Tibial artery (tissue), 4 donors: ENCODE results near the gene SAMD4A.

Experiments
- DNase-seq, 2 donors: peaks; one replicate each; pipeline ENCODE4 v3.0.0-alpha.2; 2019
- H3K27ac ChIP-seq, 2 donors: fragments of 200-600 bp; sonication (generic) in 1 of 2; 1 replicate in 1 of 2; 2 replicates in 1 of 2; pipeline ENCODE4 v1.5.1; 2018 to 2019; ENCODE audit warnings: mild to moderate bottlenecking in 1 of 2
- H3K27me3 ChIP-seq, 2 donors: fragments of 200-600 bp; sonication (generic) in 1 of 2; one replicate each; pipeline versions ENCODE4 v1.5.1 to v1.6.0; 2016 to 2019
- H3K36me3 ChIP-seq, 3 donors: fragments of 200-600 bp; sonication (generic) in 2 of 3; one replicate each; pipeline ENCODE4 v1.5.1; 2016 to 2019; ENCODE audit warnings: mild to moderate bottlenecking in 2 of 3
- H3K4me1 ChIP-seq, 4 donors: fragments of 200-600 bp; sonication (generic) in 2 of 4; 1 replicate in 3 of 4; 2 replicates in 1 of 4; pipeline ENCODE4 v1.5.1; 2016 to 2019
- H3K4me3 ChIP-seq, 2 donors: fragments of 200-600 bp; sonication (generic) in 1 of 2; 1 replicate in 1 of 2; 2 replicates in 1 of 2; pipeline ENCODE4 v1.5.1; 2018 to 2019; ENCODE audit warnings: mild to moderate bottlenecking in 2 of 2
- H3K9me3 ChIP-seq, 3 donors: fragments of 200-600 bp; sonication (generic) in 1 of 3; one replicate each; pipeline ENCODE4 v1.5.1; 2016 to 2019
- CTCF ChIP-seq, 2 experiments: fragments of 200-600 bp in 1 of 2; fragments of 450-650 bp in 1 of 2; IDR thresholded peaks; one replicate each; pipeline ENCODE4 v1.5.1; 2017 to 2019; ENCODE audit warnings: antibody characterized with exemption in 2 of 2, mild to moderate bottlenecking in 1 of 2, moderate library complexity in 1 of 2
- intact Hi-C: fragments of 100-400 bp; cut with DNase I; formaldehyde crosslinking; loops from one replicate; pipeline ENCODE4 v1.15.0; 2023; ENCODE audit warnings: low total_unique reads

SAMD4A gene

DNA sequence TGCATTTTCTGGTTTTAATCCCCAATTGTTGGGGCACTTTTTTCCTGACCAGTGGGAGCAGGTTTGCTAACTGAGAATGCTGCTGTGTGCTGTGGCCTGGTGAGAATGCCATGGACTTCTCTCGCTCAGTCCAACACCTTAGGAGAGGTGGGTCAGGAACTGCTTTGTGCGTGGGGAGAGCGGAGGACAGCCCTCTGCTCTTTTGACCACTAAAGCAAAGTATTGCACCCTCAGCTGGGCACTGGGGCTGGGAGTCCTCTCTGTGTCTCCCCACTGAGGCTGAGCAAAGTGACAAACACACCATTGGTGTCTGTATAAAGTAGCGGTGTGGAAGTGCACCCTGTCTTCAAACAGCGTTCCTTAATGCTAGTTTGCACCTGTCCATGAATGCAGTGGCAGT lies 136.2 kb downstream of the SAMD4A start:
- Histone ChIP-seq H3K27me3 (no peaks in the 10 kb centered on the region), H3K4me3 (no peak overlapping the region), H3K9me3 (no peaks in the 10 kb centered on the region), H3K27ac (no peak overlapping the region), H3K4me1 (peaks cover 0 to 68% (median 26%) of the 10 kb centered on the region in 4 donors), H3K36me3 (peaks cover 0 to 12% (median 4%) of the 10 kb centered on the region in 3 donors)
- TF ChIP-seq CTCF (IDR thresholded peaks at IDR 0.05): no peak
- DNase-seq: no peak
- intact Hi-C loops: no loop called here

DNA sequence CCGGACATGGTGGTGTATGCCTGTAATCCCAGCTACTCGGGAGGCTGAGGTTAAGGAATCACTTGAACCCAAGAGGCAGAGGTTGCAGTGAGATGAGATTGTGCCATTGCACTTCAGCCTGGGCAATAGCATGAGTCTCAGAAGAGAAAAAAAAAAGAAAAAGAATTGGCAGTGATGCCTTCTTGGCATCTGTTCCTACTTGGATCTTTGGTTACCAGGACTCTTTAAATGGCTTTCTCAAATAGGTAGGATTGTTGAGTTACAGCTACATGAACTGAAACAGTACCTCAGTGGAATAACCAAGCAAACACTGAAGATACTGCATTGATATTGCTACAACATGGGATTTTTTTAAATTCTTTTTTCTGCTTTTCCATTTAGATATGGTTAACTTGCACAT lies 136.8 kb downstream of the SAMD4A start:
- Histone ChIP-seq H3K4me1 (peaks cover 0 to 68% (median 28%) of the 10 kb centered on the region in 4 donors), H3K27me3 (no peaks in the 10 kb centered on the region), H3K9me3 (no peaks in the 10 kb centered on the region), H3K36me3 (peaks cover 0 to 12% (median 4%) of the 10 kb centered on the region in 3 donors), H3K27ac (no peak overlapping the region), H3K4me3 (no peak overlapping the region)
- DNase-seq: no peak
- intact Hi-C loops: no loop called here
- no peak for TF ChIP-seq CTCF (IDR thresholded peaks at IDR 0.05)

DNA sequence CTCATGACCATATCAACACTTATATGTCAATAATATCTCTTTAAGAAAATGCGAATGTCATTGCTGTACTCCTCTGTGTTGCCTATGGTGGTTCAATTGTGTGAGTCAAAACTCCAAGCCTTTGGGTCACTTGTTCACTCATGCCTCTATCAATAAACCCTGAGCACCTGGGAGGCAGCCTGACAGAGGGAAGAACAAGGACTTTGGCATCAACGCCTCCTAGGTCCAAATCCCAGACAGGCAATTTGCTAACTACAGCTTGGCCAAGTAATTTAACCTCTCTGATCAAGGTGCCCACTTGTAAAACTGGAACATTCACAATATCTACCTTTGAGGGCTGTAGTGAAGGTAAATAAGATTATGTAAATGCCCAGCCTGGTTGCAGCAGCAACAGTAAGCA lies 137.8 kb downstream of the SAMD4A start:
- DNase-seq: no peak
- TF ChIP-seq CTCF (IDR thresholded peaks at IDR 0.05): no peak
- intact Hi-C loops: no loop called here
- Histone ChIP-seq H3K27ac (no peak overlapping the region), H3K9me3 (no peaks in the 10 kb centered on the region), H3K36me3 (peaks cover 0 to 12% (median 4%) of the 10 kb centered on the region in 3 donors), H3K4me1 (peaks cover 0 to 68% (median 22%) of the 10 kb centered on the region in 4 donors), H3K27me3 (no peaks in the 10 kb centered on the region), H3K4me3 (no peak overlapping the region)

GRCh38 chr14:54706769-54707168 lies 139.8 kb downstream of the SAMD4A start:
- no peak overlapping the region for H3K27ac ChIP-seq
- peaks cover 0 to 71% (median 28%) of the 10 kb centered on the region in 4 donors for H3K4me1 ChIP-seq
- H3K4me3 ChIP-seq: no peak overlapping the region
- no peak for TF ChIP-seq CTCF (IDR thresholded peaks at IDR 0.05)
- H3K27me3 ChIP-seq: no peaks in the 10 kb centered on the region
- intact Hi-C loops: no loop called here
- H3K36me3 ChIP-seq: peaks cover 0 to 12% (median 4%) of the 10 kb centered on the region in 3 donors
- no peak for DNase-seq
- no peaks in the 10 kb centered on the region for H3K9me3 ChIP-seq

DNA sequence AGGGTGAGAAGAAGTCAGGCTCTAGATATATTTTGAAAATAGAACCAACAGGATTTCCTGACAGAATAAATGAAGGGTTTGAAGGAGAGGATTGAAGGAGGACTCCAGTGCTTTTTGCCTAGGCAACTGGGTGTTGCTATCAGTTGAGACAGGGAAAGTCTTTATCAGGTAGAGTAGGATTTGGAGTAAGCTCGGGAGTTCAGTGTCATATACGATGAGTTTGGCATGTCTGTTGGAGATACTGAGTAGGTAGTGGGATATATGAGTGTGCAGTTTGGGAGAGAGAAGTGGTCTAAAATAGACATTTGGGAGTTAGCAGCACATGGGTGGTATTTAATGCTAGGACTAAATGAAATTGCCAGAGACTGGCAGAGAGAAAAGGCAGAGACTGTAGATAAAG lies 141.2 kb downstream of the SAMD4A start:
- Histone ChIP-seq H3K27me3 (no peaks in the 10 kb centered on the region), H3K9me3 (no peaks in the 10 kb centered on the region), H3K4me3 (no peak overlapping the region), H3K36me3 (peaks cover 0 to 2% (median 0%) of the 10 kb centered on the region in 3 donors), H3K4me1 (peaks cover 0 to 84% (median 40%) of the 10 kb centered on the region in 4 donors), H3K27ac (peak overlapping the region in 1 of 2 donors; percentile 5)
- no peak for DNase-seq
- no peak for TF ChIP-seq CTCF (IDR thresholded peaks at IDR 0.05)
- intact Hi-C loops: no loop called here

- peaks cover 0 to 84% (median 42%) of the 10 kb centered on the region in 4 donors for H3K4me1 ChIP-seq
- H3K9me3 ChIP-seq: no peaks in the 10 kb centered on the region
- no peak overlapping the region for H3K4me3 ChIP-seq
- TF ChIP-seq CTCF (IDR thresholded peaks at IDR 0.05): no peak
- H3K27ac ChIP-seq: peak overlapping the region in 1 of 2 donors; percentile 6
- intact Hi-C loops: no loop called here
- DNase-seq: no peak
- H3K36me3 ChIP-seq: no peaks in the 10 kb centered on the region
- no peaks in the 10 kb centered on the region for H3K27me3 ChIP-seq
These were observed 142.1 kb downstream of the SAMD4A start for GRCh38 chr14:54708982-54709381.
